Activated naive CD8-positive, alpha-beta T cell (primary cell): ENCODE measurements around the gene RNF223.

ENCODE experiments used
- H3K27ac Mint-ChIP-seq: one replicate; pipeline ENCODE4 v1.8.0; 2021; ENCODE audit warnings: mixed read lengths
- H3K27me3 Mint-ChIP-seq: one replicate; pipeline ENCODE4 v1.8.0; 2021; ENCODE audit warnings: mixed read lengths
- H3K36me3 Mint-ChIP-seq: one replicate; pipeline ENCODE4 v1.8.0; 2021; ENCODE audit warnings: mixed read lengths
- H3K4me1 Mint-ChIP-seq: one replicate; pipeline ENCODE4 v1.8.0; 2021; ENCODE audit warnings: low read depth, mixed read lengths
- H3K4me3 Mint-ChIP-seq: one replicate; pipeline ENCODE4 v1.8.0; 2021; ENCODE audit warnings: mild to moderate bottlenecking, mixed read lengths
- H3K9me3 Mint-ChIP-seq: one replicate; pipeline ENCODE4 v1.8.0; 2021; ENCODE audit warnings: low read depth, mixed read lengths

The RNF223 gene

GRCh38 chr1:1073743-1074587 is at the start of gene RNF223:
Gene RNF223, minus strand, starts transcription at chr1:1074306. Its CDS starts 1,740 bp downstream, at chr1:1072566.
- no peaks in the 10 kb centered on the region for H3K36me3 Mint-ChIP-seq
- H3K9me3 Mint-ChIP-seq = no peaks in the 10 kb centered on the region
- H3K4me1 Mint-ChIP-seq = no peaks in the 10 kb centered on the region
- no peak within 1 kb of the TSS for H3K27ac Mint-ChIP-seq
- peaks cover 4% of the 10 kb centered on the region for H3K27me3 Mint-ChIP-seq
- H3K4me3 Mint-ChIP-seq = no peak within 1 kb of the TSS

- Mint-ChIP-seq H3K27ac (no peak overlapping the region), H3K4me1 (no peaks in the 10 kb centered on the region), H3K4me3 (no peak overlapping the region), H3K36me3 (no peaks in the 10 kb centered on the region), H3K9me3 (no peaks in the 10 kb centered on the region), H3K27me3 (no peaks in the 10 kb centered on the region)
Observed at GRCh38 chr1:1122981-1123480, 48.9 kb upstream of the RNF223 start.

GRCh38 chr1:1122078-1122811 is 48.1 kb upstream of the RNF223 start:
- Mint-ChIP-seq H3K27me3 (no peaks in the 10 kb centered on the region), H3K36me3 (no peaks in the 10 kb centered on the region), H3K4me1 (peaks cover 2% of the 10 kb centered on the region), H3K27ac (no peak overlapping the region), H3K9me3 (no peaks in the 10 kb centered on the region), H3K4me3 (no peak overlapping the region)

- Mint-ChIP-seq H3K4me3 (no peak overlapping the region), H3K27ac (no peak overlapping the region)
Observed at GRCh38 chr1:1121611-1122077, 47.5 kb upstream of the RNF223 start.

GRCh38 chr1:1120866-1121591 is 46.9 kb upstream of the RNF223 start:
- no peaks in the 10 kb centered on the region for H3K27me3 Mint-ChIP-seq
- no peak overlapping the region for H3K27ac Mint-ChIP-seq
- no peak overlapping the region for H3K4me3 Mint-ChIP-seq
- H3K4me1 Mint-ChIP-seq = peaks cover 2% of the 10 kb centered on the region
- no peaks in the 10 kb centered on the region for H3K9me3 Mint-ChIP-seq
- H3K36me3 Mint-ChIP-seq = no peaks in the 10 kb centered on the region

More at GRCh38 chr1:1121611-1122077, 47.5 kb upstream of the RNF223 start:
- Mint-ChIP-seq H3K36me3 (no peaks in the 10 kb centered on the region), H3K27me3 (no peaks in the 10 kb centered on the region), H3K4me1 (peaks cover 2% of the 10 kb centered on the region), H3K9me3 (no peaks in the 10 kb centered on the region)

- H3K27me3 Mint-ChIP-seq = no peaks in the 10 kb centered on the region
Observed at GRCh38 chr1:1120096-1120495, 46.0 kb upstream of the RNF223 start.

GRCh38 chr1:1119272-1119890 is 45.3 kb upstream of the RNF223 start:
- H3K27me3 Mint-ChIP-seq = no peaks in the 10 kb centered on the region
- peaks cover 9% of the 10 kb centered on the region for H3K4me1 Mint-ChIP-seq
- H3K27ac Mint-ChIP-seq = no peak overlapping the region
- H3K9me3 Mint-ChIP-seq = no peaks in the 10 kb centered on the region
- no peaks in the 10 kb centered on the region for H3K36me3 Mint-ChIP-seq
- no peak overlapping the region for H3K4me3 Mint-ChIP-seq

More at GRCh38 chr1:1120096-1120495, 46.0 kb upstream of the RNF223 start:
- Mint-ChIP-seq H3K27ac (no peak overlapping the region), H3K9me3 (no peaks in the 10 kb centered on the region), H3K4me1 (peaks cover 3% of the 10 kb centered on the region), H3K36me3 (no peaks in the 10 kb centered on the region), H3K4me3 (no peak overlapping the region)

- Mint-ChIP-seq H3K27me3 (no peaks in the 10 kb centered on the region), H3K4me3 (no peak overlapping the region), H3K9me3 (no peaks in the 10 kb centered on the region), H3K4me1 (peaks cover 11% of the 10 kb centered on the region), H3K36me3 (no peaks in the 10 kb centered on the region), H3K27ac (no peak overlapping the region)
Observed at GRCh38 chr1:1118876-1119220, 44.7 kb upstream of the RNF223 start.

GRCh38 chr1:1118011-1118875 is 44.1 kb upstream of the RNF223 start:
- Mint-ChIP-seq H3K27ac (no peak overlapping the region), H3K4me3 (peak overlapping the region; percentile 10), H3K36me3 (peaks cover 2% of the 10 kb centered on the region), H3K4me1 (peaks cover 11% of the 10 kb centered on the region), H3K27me3 (no peaks in the 10 kb centered on the region), H3K9me3 (no peaks in the 10 kb centered on the region)

- Mint-ChIP-seq H3K4me3 (peak overlapping the region; percentile 56), H3K9me3 (no peaks in the 10 kb centered on the region), H3K27ac (no peak overlapping the region), H3K27me3 (no peaks in the 10 kb centered on the region), H3K4me1 (peaks cover 11% of the 10 kb centered on the region), H3K36me3 (peaks cover 3% of the 10 kb centered on the region)
Observed at GRCh38 chr1:1117469-1117831, 43.3 kb upstream of the RNF223 start.

GRCh38 chr1:1116701-1117468 is 42.8 kb upstream of the RNF223 start:
- no peak overlapping the region for H3K27ac Mint-ChIP-seq
- H3K36me3 Mint-ChIP-seq = peaks cover 7% of the 10 kb centered on the region
- H3K4me3 Mint-ChIP-seq = peak overlapping the region; percentile 56
- peaks cover 11% of the 10 kb centered on the region for H3K4me1 Mint-ChIP-seq
- no peaks in the 10 kb centered on the region for H3K9me3 Mint-ChIP-seq
- H3K27me3 Mint-ChIP-seq = no peaks in the 10 kb centered on the region

GRCh38 chr1:1115786-1116700 is 41.9 kb upstream of the RNF223 start, which contains the start of gene C1orf159:
Gene C1orf159, minus strand, starts transcription at chr1:1116089. Its CDS starts 24,546 bp downstream, at chr1:1091543.
- Mint-ChIP-seq H3K27me3 (no peaks in the 10 kb centered on the region), H3K9me3 (no peaks in the 10 kb centered on the region), H3K4me3 (peak within 1 kb of the TSS; percentile 88), H3K27ac (peak within 1 kb of the TSS; percentile 66), H3K4me1 (peaks cover 11% of the 10 kb centered on the region), H3K36me3 (peaks cover 7% of the 10 kb centered on the region)
